ENCODE measurements around the gene MKNK1. TPM values are rescaled to one million over a fixed set of nuclear protein-coding genes. Genes with fewer than 3 reads are reported as not detected.

MKNK1 gene
- total and polyA plus RNA-seq, 12 donors = 22.4 to 50.6 (median 36.8) TPM

DNA sequence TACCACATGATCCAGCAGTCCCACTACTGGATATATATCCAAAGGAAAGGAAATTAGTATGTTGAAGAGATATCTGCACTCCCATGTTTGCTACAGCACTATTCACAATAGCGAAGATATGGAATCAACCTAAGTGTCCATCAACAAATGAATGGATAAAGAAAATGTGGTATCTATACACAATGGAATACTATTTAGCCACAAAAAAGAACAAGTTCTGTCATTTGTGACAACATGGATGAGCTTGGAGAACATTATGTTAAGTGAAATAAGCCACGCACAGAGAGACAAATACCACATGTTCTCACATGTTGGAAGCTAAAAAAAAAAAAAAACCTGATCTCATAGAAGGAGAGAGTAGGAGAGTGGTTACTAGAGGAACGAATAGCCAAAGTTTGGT is 46.4 kb upstream of the MKNK1 start:
- H3K9me3 ChIP-seq = peaks cover 0 to 23% (median 8%) of the 10 kb centered on the region in 11 donors
- WGBS, 2 donors = 67 to 97% methylated on average over 3 of the region's 3 CpGs
- ATAC-seq (no peak), DNase-seq (no peak)
- peaks cover 0 to 11% (median 0%) of the 10 kb centered on the region in 9 donors for H3K4me1 ChIP-seq
- TF ChIP-seq, protein P1, sequence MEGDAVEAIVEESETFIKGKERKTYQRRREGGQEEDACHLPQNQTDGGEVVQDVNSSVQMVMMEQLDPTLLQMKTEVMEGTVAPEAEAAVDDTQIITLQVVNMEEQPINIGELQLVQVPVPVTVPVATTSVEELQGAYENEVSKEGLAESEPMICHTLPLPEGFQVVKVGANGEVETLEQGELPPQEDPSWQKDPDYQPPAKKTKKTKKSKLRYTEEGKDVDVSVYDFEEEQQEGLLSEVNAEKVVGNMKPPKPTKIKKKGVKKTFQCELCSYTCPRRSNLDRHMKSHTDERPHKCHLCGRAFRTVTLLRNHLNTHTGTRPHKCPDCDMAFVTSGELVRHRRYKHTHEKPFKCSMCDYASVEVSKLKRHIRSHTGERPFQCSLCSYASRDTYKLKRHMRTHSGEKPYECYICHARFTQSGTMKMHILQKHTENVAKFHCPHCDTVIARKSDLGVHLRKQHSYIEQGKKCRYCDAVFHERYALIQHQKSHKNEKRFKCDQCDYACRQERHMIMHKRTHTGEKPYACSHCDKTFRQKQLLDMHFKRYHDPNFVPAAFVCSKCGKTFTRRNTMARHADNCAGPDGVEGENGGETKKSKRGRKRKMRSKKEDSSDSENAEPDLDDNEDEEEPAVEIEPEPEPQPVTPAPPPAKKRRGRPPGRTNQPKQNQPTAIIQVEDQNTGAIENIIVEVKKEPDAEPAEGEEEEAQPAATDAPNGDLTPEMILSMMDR (IDR thresholded peaks at IDR 0.05) = no peak
- H3K27me3 ChIP-seq = no peaks in the 10 kb centered on the region
- H3K4me3 ChIP-seq = no peak overlapping the region
- peaks cover 0 to 92% (median 51%) of the 10 kb centered on the region in 9 donors for H3K36me3 ChIP-seq
- no peak overlapping the region for H3K27ac ChIP-seq
- intact Hi-C loops (cut with DNase I) = no loop called here

DNA sequence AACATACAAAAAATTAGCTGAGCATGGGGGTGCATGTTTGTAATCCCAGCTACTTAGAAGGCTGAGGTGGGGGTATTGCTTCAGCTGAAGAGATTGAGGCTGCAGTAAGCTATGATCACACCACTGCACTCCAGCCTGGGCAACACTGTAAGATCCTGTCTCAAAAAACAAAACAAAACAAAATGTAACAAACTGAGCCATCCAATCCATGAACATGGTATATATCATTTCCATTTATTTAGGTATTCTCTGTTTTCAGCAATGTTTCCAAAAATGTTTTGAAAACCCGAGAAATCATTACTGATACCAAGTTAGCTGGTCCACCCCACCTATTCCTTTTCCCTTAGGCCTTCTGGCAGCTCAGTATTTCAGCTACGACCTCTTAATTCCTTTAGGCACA is 45.7 kb upstream of the MKNK1 start:
- intact Hi-C loops (cut with DNase I) = no loop called here
- ATAC-seq = no peak
- H3K4me1 ChIP-seq = peaks cover 0 to 11% (median 0%) of the 10 kb centered on the region in 9 donors
- 97 to 98% methylated on average over 2 of the region's 2 CpGs for WGBS, 2 donors
- no peak overlapping the region for H3K4me3 ChIP-seq
- H3K27me3 ChIP-seq = no peaks in the 10 kb centered on the region
- DNase-seq = no peak
- peaks cover 0 to 23% (median 8%) of the 10 kb centered on the region in 11 donors for H3K9me3 ChIP-seq
- H3K36me3 ChIP-seq = peaks cover 0 to 92% (median 46%) of the 10 kb centered on the region in 9 donors
- no peak overlapping the region for H3K27ac ChIP-seq
- TF ChIP-seq, protein P1 (IDR thresholded peaks at IDR 0.05) = no peak

DNA sequence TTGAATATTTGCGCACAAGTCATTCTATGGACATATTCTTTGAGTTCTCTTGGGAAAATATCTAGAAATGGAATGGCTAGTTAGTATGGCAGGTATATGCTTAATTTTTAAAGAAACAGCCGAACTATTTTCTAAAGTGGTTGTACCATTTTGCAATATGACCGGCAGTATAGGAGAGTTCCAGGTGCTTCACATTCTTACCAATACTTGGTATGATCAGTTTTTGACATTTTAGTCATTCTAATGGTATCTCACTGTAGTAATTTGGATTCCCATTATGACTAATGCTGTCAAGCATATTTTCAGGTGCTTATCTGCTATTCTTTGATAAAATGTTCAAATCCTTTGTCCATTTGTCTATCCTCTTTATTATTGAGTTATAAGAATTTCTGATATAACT is 43.5 kb upstream of the MKNK1 start:
- H3K9me3 ChIP-seq = peaks cover 0 to 23% (median 8%) of the 10 kb centered on the region in 11 donors
- intact Hi-C loops (cut with DNase I) = no loop called here
- peaks cover 0 to 91% (median 42%) of the 10 kb centered on the region in 9 donors for H3K36me3 ChIP-seq
- no peak overlapping the region for H3K27ac ChIP-seq
- H3K4me3 ChIP-seq = no peak overlapping the region
- H3K27me3 ChIP-seq = no peaks in the 10 kb centered on the region
- H3K4me1 ChIP-seq = peaks cover 0 to 13% (median 8%) of the 10 kb centered on the region in 9 donors
- DNase-seq (no peak), ATAC-seq (no peak)
- TF ChIP-seq, protein P1 (IDR thresholded peaks at IDR 0.05) = no peak
- 99 to 100% methylated on average over 3 of the region's 3 CpGs for WGBS, 2 donors

DNA sequence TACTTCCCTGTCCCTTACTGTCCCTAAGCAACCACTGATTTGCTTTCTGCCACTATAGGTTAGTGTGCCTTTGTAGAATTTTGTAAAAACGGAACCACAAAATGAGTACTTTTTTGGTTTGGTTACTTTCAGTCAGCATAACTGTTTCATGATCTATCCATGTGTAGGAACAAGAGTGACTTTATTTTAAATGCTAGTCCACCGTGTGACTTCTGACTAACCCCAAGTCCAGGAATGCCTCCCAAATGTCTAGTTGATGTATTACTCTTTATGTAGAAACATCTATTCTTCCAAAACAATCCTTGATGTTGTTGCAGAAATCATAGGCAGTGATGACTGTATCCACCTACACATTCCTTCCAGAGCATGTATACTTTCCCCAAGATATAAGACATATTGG is 42.8 kb upstream of the MKNK1 start:
- intact Hi-C loops (cut with DNase I) = no loop called here
- no peak for DNase-seq
- WGBS, 2 donors = 97 to 99% methylated on average over 2 of the region's 2 CpGs
- Histone ChIP-seq H3K4me3 (no peak overlapping the region), H3K9me3 (peaks cover 0 to 23% (median 8%) of the 10 kb centered on the region in 11 donors), H3K27me3 (no peaks in the 10 kb centered on the region), H3K4me1 (peaks cover 0 to 21% (median 8%) of the 10 kb centered on the region in 9 donors), H3K36me3 (peaks cover 0 to 91% (median 36%) of the 10 kb centered on the region in 9 donors), H3K27ac (no peak overlapping the region)
- TF ChIP-seq, protein P1 (IDR thresholded peaks at IDR 0.05) = no peak
- no peak for ATAC-seq
